Fibroblast of skin of back (primary cell): Measurements from ENCODE around the gene USP22. TPM values are rescaled to one million over a fixed set of nuclear protein-coding genes. Genes with fewer than 3 reads are reported as not detected.
A peak's percentile ranks its signal among the peaks of the same experiment; 100 is the strongest.
"Not testable (repeated sequence)": the region's sequence is repeated elsewhere in the genome, so short reads cannot be mapped to it uniquely, and the experiment has no call there.

Source experiments
- DNase-seq: peaks from one replicate; pipeline ENCODE4 v3.0.0-alpha.2; 2013
- polyA plus RNA-seq, 2 experiments: library from polyadenylated mRNA; unstranded; fragments of 120-200 nt; gene quantifications; one replicate each; pipeline ENCODE4 v1.2.1, GENCODE V29; 2013; ENCODE audit not compliant: insufficient read length in 2 of 2

The USP22 gene
- polyA plus RNA-seq (2013, experiment 1 of 2; ENCODE audit: insufficient read length) = 188 TPM
- 154 TPM for polyA plus RNA-seq (2013, experiment 2 of 2; ENCODE audit: insufficient read length)

GRCh38 chr17:21042458-21043295, at the start of gene USP22:
Gene USP22 (minus strand): TSS chr17:21043011. CDS start chr17:21042835, 176 bp downstream.
- DNase-seq = no peak

- no peak for DNase-seq
These were observed 48.2 kb upstream of the USP22 start for GRCh38 chr17:21090902-21091618.

- DNase-seq = no peak
These were observed 47.4 kb upstream of the USP22 start for GRCh38 chr17:21089933-21090901.

GRCh38 chr17:21089145-21089544, 46.3 kb upstream of the USP22 start:
- DNase-seq = peak; percentile 30

DNA sequence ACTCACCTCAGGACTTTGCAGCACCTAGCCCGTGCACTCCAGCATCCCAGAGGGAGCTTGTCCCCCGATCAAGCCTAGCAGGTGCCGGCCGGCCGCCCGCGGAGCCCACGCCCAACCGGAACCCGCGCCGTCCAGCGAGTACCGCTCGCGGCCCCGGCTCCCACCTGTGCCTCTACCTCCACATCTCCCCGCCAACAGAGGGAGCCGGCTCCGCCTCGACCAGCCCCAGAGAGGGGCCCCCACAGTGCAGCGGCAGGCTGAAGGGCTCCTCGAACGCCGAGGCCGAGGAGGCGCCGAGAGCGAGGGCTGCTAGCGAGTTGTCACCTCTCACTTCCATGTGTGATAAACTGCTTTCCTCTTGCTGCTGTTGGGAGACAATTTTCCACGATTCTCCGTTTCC, 42.9 kb upstream of the USP22 start:
- DNase-seq = no peak

GRCh38 chr17:21085280-21085679, 42.5 kb upstream of the USP22 start:
- not testable (repeated sequence) for DNase-seq

- DNase-seq = no peak
These were observed 39.2 kb upstream of the USP22 start for GRCh38 chr17:21082001-21082436.

DNA sequence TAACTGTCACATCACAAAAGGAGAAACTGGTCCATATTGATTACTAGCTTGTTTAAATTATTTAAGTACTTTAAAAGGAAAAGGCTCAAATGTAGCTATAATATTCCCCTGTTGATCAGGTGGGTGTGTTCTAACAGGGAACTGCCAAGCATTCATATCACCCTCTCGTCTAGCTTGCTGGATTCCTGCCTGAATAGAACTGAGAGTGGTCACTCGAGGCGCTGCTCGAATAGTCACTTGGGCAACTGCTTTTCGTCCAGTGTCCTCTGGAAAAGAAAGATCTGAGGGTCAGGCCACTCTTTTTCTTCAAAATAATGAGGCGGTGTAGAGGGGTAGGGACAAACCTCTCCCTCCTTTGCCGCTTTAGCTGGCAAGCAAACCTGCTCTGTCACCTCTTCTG, 36.4 kb upstream of the USP22 start:
- DNase-seq = no peak

DNA sequence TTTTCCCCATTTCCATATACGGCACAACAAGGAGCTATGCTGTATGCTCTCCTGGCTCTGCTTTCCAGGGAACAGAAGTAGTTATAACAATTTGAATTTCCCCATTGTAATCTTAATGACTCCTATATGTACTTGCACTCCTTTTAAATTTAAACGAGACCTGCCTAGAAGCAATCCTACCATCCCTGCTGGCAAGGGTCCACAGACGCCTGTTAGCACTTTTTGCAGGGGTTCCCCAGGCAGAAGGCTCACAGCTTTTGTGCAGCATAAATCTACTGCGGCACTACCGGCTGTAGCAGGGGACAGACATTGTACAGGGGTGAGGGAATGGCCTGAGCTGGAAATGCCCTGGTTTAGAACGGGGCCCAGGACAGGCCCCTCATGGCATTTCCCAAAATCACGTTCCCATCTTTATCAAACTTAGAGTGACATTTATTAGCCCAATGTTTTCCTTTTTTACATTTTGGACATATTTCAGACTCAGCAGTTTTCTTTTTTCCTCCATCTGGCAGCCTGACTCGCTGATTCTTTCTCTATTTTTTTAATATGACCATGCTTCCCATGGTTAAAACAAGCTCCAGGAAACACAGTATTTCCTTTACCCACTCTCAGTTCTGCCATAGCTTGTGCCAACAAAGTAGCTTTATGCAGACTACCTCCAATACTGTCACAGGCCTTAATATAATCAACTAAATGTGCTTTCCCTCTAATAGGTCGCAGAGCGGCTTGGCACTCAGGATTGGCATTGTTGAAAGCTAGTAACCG, 35.4 kb upstream of the USP22 start:
- no peak for DNase-seq

GRCh38 chr17:21077281-21077680, 34.5 kb upstream of the USP22 start:
- DNase-seq = no peak

GRCh38 chr17:21076242-21076641, 33.4 kb upstream of the USP22 start:
- no peak for DNase-seq

- DNase-seq = no peak
These were observed 32.9 kb upstream of the USP22 start for GRCh38 chr17:21075739-21076085.

DNA sequence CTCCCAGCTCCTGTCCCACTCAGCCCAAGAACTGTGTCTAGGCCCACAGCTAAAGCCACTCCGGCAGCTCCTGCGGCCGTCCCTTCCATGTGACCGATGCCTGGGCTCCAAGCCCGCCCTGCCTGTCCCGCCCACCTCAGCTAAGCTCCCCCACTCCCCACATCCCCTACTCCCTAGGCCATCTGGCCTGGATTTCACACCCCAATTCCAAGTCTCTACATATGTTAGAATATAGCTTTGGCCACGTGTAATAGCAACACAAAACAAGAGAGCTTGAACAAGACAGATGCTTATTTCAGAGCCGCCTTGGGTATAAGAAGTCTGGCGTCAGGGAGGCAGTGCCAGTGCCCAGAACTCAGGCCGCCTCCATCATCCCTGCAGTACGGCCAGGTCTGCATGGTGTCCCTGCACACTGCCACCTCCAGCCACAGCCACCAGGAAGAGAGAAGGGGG, 30.0 kb upstream of the USP22 start:
- DNase-seq = no peak

DNA sequence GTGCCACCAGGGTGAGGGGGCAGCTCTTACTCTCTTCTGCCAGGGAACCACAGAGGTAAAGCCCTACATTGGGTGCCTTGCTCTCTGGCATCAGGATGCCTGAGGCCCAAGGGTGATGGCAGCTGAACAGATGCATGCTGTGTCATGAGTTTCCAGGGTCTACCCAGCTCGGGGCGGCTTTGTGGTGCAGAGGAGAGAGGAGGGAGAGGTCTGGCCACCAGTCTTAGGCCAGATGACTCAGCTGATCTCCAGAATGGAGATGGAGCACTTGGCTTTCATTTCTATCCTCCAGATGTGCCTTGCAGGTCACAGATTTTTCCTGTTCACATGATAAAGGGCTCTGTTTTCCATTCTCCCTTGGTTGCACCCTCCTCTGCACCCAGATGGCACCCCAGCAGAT, 23.6 kb upstream of the USP22 start:
- DNase-seq = no peak

DNA sequence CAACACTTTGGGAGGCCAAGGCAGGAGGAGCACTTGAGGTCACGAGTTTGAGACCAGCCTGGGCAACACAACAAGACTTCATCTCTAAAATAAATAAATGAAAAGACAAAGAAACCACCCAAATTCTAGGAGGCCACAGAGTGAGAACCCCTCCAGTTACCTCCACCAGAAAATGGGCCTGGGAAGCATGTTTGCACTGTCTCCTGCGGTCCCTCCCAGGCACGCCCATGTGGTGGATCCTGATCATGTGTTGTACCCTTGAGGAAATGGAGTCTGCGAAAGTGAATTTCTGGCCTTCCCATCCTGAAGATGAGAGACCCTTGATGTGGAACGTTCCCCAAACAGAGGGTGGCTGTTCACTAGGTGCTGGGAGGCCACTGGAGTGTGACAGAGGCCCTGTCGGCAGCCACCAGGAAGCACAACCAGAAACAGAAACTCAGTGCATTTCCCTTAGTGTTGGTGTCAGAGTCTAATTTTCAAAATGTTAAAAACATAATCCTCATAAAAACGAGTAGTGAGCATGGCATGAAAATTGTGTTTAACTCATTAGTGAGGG, 19.2 kb upstream of the USP22 start:
- DNase-seq = no peak

- no peak for DNase-seq
These were observed 18.5 kb upstream of the USP22 start for GRCh38 chr17:21061158-21061835.

GRCh38 chr17:21059761-21060160, 16.9 kb upstream of the USP22 start:
- DNase-seq = no peak

GRCh38 chr17:21058098-21058893, 15.5 kb upstream of the USP22 start:
- peak; percentile 75 for DNase-seq

- not testable (repeated sequence) for DNase-seq
These were observed 10.2 kb upstream of the USP22 start for GRCh38 chr17:21053056-21053455.

DNA sequence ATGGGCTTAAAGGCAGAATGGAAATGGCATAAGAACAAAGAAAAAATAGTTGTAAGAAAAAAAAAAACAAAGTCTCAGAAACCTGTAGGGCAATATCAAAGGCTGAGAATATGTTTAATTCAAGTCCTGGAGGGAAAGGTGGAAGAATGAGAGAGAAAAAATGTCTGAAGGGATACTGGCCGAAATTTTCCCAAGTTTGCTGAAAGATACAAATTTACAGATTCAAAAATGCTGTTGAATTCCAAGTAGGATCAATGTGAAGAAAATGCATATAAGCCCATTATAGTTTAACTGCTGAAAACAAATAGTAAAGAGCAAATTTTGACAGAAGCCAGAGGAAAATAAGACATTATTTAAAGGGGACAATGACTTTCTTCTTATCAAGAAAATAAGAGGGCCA, 6.6 kb upstream of the USP22 start:
- DNase-seq = no peak
